Stimulated activated memory B cell treated with anti-CD40 and anti-IgM and Interleukin-4, amounts not matched to agents 10 μg/mL and 1 μg/mL and 100 μg/mL, for 72 hours (primary cell): ENCODE measurements around the gene UCHL3.

Experiments
- ATAC-seq: fragments of 150-1000 bp; cut with Tn5 transposase; 2 replicates; pipeline ENCODE4 v1.10.0; 2021
- H3K27ac Mint-ChIP-seq: one replicate; pipeline ENCODE4 v1.8.0; 2022; ENCODE audit warnings: mild to moderate bottlenecking, mixed read lengths
- H3K27me3 Mint-ChIP-seq: one replicate; pipeline ENCODE4 v1.8.0; 2022; ENCODE audit warnings: mixed read lengths
- H3K36me3 Mint-ChIP-seq: one replicate; pipeline ENCODE4 v1.8.0; 2022; ENCODE audit warnings: mixed read lengths
- H3K4me1 Mint-ChIP-seq: one replicate; pipeline ENCODE4 v1.8.0; 2022; ENCODE audit warnings: mixed read lengths
- H3K4me3 Mint-ChIP-seq: one replicate; pipeline ENCODE4 v1.8.0; 2022; ENCODE audit warnings: mild to moderate bottlenecking, moderate library complexity, mixed read lengths
- H3K9me3 Mint-ChIP-seq: one replicate; pipeline ENCODE4 v1.8.0; 2022; ENCODE audit warnings: mixed read lengths

Gene UCHL3

GRCh38 chr13:75549262-75550158, at the start of gene UCHL3:
Gene UCHL3, plus strand, starts transcription at chr13:75549791. Its CDS starts 30 bp downstream, at chr13:75549821.
- peak; percentile 98 for ATAC-seq
- Mint-ChIP-seq H3K4me1 (peaks cover 47% of the 10 kb centered on the region), H3K9me3 (no peaks in the 10 kb centered on the region), H3K27me3 (no peaks in the 10 kb centered on the region), H3K36me3 (peaks cover 16% of the 10 kb centered on the region), H3K27ac (peak within 1 kb of the TSS; percentile 93), H3K4me3 (peak within 1 kb of the TSS; percentile 93)

- H3K4me1 Mint-ChIP-seq, result peaks cover 6% of the 10 kb centered on the region
- no peaks in the 10 kb centered on the region for H3K36me3 Mint-ChIP-seq
- H3K27ac Mint-ChIP-seq, result no peak overlapping the region
- H3K27me3 Mint-ChIP-seq, result peaks cover 9% of the 10 kb centered on the region
- no peak for ATAC-seq
- H3K4me3 Mint-ChIP-seq, result no peak overlapping the region
- H3K9me3 Mint-ChIP-seq, result no peaks in the 10 kb centered on the region
These were observed 44.3 kb upstream of the UCHL3 start for GRCh38 chr13:75505327-75505726.

GRCh38 chr13:75506018-75506417, 43.6 kb upstream of the UCHL3 start:
- no peaks in the 10 kb centered on the region for H3K9me3 Mint-ChIP-seq
- no peaks in the 10 kb centered on the region for H3K36me3 Mint-ChIP-seq
- no peak overlapping the region for H3K4me3 Mint-ChIP-seq
- H3K4me1 Mint-ChIP-seq, result peaks cover 6% of the 10 kb centered on the region
- H3K27ac Mint-ChIP-seq, result no peak overlapping the region
- ATAC-seq, result no peak
- H3K27me3 Mint-ChIP-seq, result peaks cover 6% of the 10 kb centered on the region

GRCh38 chr13:75507027-75508001, 42.3 kb upstream of the UCHL3 start:
- H3K36me3 Mint-ChIP-seq, result no peaks in the 10 kb centered on the region
- H3K27me3 Mint-ChIP-seq, result no peaks in the 10 kb centered on the region
- peak; percentile 63 for ATAC-seq
- H3K9me3 Mint-ChIP-seq, result no peaks in the 10 kb centered on the region
- H3K27ac Mint-ChIP-seq, result no peak overlapping the region
- no peak overlapping the region for H3K4me3 Mint-ChIP-seq
- peaks cover 12% of the 10 kb centered on the region for H3K4me1 Mint-ChIP-seq

- no peaks in the 10 kb centered on the region for H3K27me3 Mint-ChIP-seq
- no peak overlapping the region for H3K27ac Mint-ChIP-seq
- H3K9me3 Mint-ChIP-seq, result no peaks in the 10 kb centered on the region
- ATAC-seq, result no peak
- H3K4me1 Mint-ChIP-seq, result peaks cover 19% of the 10 kb centered on the region
- no peaks in the 10 kb centered on the region for H3K36me3 Mint-ChIP-seq
- H3K4me3 Mint-ChIP-seq, result no peak overlapping the region
These were observed 41.5 kb upstream of the UCHL3 start for GRCh38 chr13:75508002-75508548.

GRCh38 chr13:75511051-75511625, 38.5 kb upstream of the UCHL3 start:
- no peak overlapping the region for H3K4me3 Mint-ChIP-seq
- ATAC-seq, result no peak

GRCh38 chr13:75512253-75512652, 37.3 kb upstream of the UCHL3 start:
- Mint-ChIP-seq H3K4me3 (no peak overlapping the region), H3K9me3 (peaks cover 2% of the 10 kb centered on the region), H3K36me3 (no peaks in the 10 kb centered on the region), H3K27ac (peak overlapping the region; percentile 63), H3K27me3 (no peaks in the 10 kb centered on the region), H3K4me1 (peaks cover 31% of the 10 kb centered on the region)
- ATAC-seq, result peak; percentile 45

More at GRCh38 chr13:75511051-75511625, 38.5 kb upstream of the UCHL3 start:
- no peaks in the 10 kb centered on the region for H3K27me3 Mint-ChIP-seq
- H3K9me3 Mint-ChIP-seq, result peaks cover 2% of the 10 kb centered on the region
- peaks cover 31% of the 10 kb centered on the region for H3K4me1 Mint-ChIP-seq
- H3K36me3 Mint-ChIP-seq, result no peaks in the 10 kb centered on the region
- H3K27ac Mint-ChIP-seq, result no peak overlapping the region

- no peak overlapping the region for H3K4me3 Mint-ChIP-seq
- no peaks in the 10 kb centered on the region for H3K36me3 Mint-ChIP-seq
- peaks cover 25% of the 10 kb centered on the region for H3K4me1 Mint-ChIP-seq
- H3K9me3 Mint-ChIP-seq, result peaks cover 2% of the 10 kb centered on the region
- H3K27ac Mint-ChIP-seq, result no peak overlapping the region
- H3K27me3 Mint-ChIP-seq, result no peaks in the 10 kb centered on the region
- ATAC-seq, result no peak
These were observed 36.3 kb upstream of the UCHL3 start for GRCh38 chr13:75513271-75513670.

GRCh38 chr13:75514080-75514995, 35.3 kb upstream of the UCHL3 start:
- ATAC-seq, result no peak
- H3K36me3 Mint-ChIP-seq, result no peaks in the 10 kb centered on the region
- no peak overlapping the region for H3K4me3 Mint-ChIP-seq
- peaks cover 25% of the 10 kb centered on the region for H3K4me1 Mint-ChIP-seq
- no peaks in the 10 kb centered on the region for H3K27me3 Mint-ChIP-seq
- peaks cover 2% of the 10 kb centered on the region for H3K9me3 Mint-ChIP-seq
- H3K27ac Mint-ChIP-seq, result no peak overlapping the region

- peaks cover 6% of the 10 kb centered on the region for H3K36me3 Mint-ChIP-seq
- no peak overlapping the region for H3K27ac Mint-ChIP-seq
- no peak for ATAC-seq
- H3K27me3 Mint-ChIP-seq, result no peaks in the 10 kb centered on the region
- peaks cover 7% of the 10 kb centered on the region for H3K9me3 Mint-ChIP-seq
- peaks cover 13% of the 10 kb centered on the region for H3K4me1 Mint-ChIP-seq
- no peak overlapping the region for H3K4me3 Mint-ChIP-seq
These were observed 31.0 kb upstream of the UCHL3 start for GRCh38 chr13:75518439-75519088.

GRCh38 chr13:75521956-75522355, 27.6 kb upstream of the UCHL3 start:
- Mint-ChIP-seq H3K27ac (no peak overlapping the region), H3K27me3 (no peaks in the 10 kb centered on the region), H3K9me3 (peaks cover 5% of the 10 kb centered on the region), H3K4me3 (no peak overlapping the region), H3K4me1 (peaks cover 6% of the 10 kb centered on the region), H3K36me3 (peaks cover 22% of the 10 kb centered on the region)
- no peak for ATAC-seq

GRCh38 chr13:75530549-75530961, 19.0 kb upstream of the UCHL3 start:
- ATAC-seq, result no peak
- peaks cover 49% of the 10 kb centered on the region for H3K36me3 Mint-ChIP-seq

GRCh38 chr13:75533861-75534260, 15.7 kb upstream of the UCHL3 start:
- Mint-ChIP-seq H3K4me1 (peaks cover 58% of the 10 kb centered on the region), H3K4me3 (no peak overlapping the region), H3K36me3 (peaks cover 30% of the 10 kb centered on the region), H3K27me3 (no peaks in the 10 kb centered on the region), H3K9me3 (no peaks in the 10 kb centered on the region), H3K27ac (no peak overlapping the region)
- no peak for ATAC-seq

More at GRCh38 chr13:75530549-75530961, 19.0 kb upstream of the UCHL3 start:
- H3K4me1 Mint-ChIP-seq, result peaks cover 30% of the 10 kb centered on the region
- no peaks in the 10 kb centered on the region for H3K9me3 Mint-ChIP-seq
- no peak overlapping the region for H3K4me3 Mint-ChIP-seq
- H3K27me3 Mint-ChIP-seq, result no peaks in the 10 kb centered on the region
- no peak overlapping the region for H3K27ac Mint-ChIP-seq
